IMR-90 (cell line): ENCODE results near the gene MMAB. TPM values are rescaled to one million over a fixed set of nuclear protein-coding genes. Genes with fewer than 3 reads are reported as not detected.

Source experiments
- ATAC-seq: fragments of 200-7000 bp; cut with Tn5 transposase; 2 replicates; pipeline ENCODE4 v1.9.1; 2020; ENCODE audit warnings: low read depth, mild to moderate bottlenecking, moderate library complexity
- BruUV-seq: library from RNA; stranded (reverse); fragments of 400-500 nt; replicated peaks from 2 replicates; lab custom pipeline; 2021; lab: Mats Ljungman, UMichigan
- CTCF ChIA-PET: fragments of 300-600 bp; formaldehyde crosslinking; extraction: SDS; loops from one replicate; lab custom pipeline; 2021; ENCODE audit warnings: antibody characterized with exemption; lab: Yijun Ruan, JAX
- POLR2A ChIA-PET: fragments of 300-600 bp; sonication (Branson Sonifier 250); formaldehyde crosslinking; loops from one replicate; lab custom pipeline; 2022; ENCODE audit warnings: antibody characterized with exemption; ENCODE audit not compliant: unreplicated experiment; lab: Charles Lee
- DNase-seq: peaks from one replicate; pipeline ENCODE4 v3.0.0; 2013
- H2AFZ ChIP-seq: replicated peaks from 2 replicates; pipeline ENCODE3; 2013; ENCODE audit warnings: low read length, mild to moderate bottlenecking; ENCODE audit not compliant: poor library complexity
- H2AK5ac ChIP-seq: 2 replicates; pipeline ENCODE4 v1.6.1; 2013; ENCODE audit warnings: low read depth, low read length, inconsistent platforms
- H2AK9ac ChIP-seq: replicated peaks from 2 replicates; pipeline ENCODE3; 2013; ENCODE audit warnings: mild to moderate bottlenecking, low read depth, low read length, moderate library complexity; ENCODE audit not compliant: poor library complexity
- H2BK120ac ChIP-seq: 2 replicates; pipeline ENCODE4 v1.6.1; 2013; ENCODE audit warnings: low read depth, low read length, inconsistent platforms
- H2BK15ac ChIP-seq: 3 replicates; pipeline ENCODE4 v1.6.1; 2013; ENCODE audit warnings: low read depth, low read length, inconsistent platforms
- H2BK20ac ChIP-seq: 2 replicates; pipeline ENCODE4 v1.6.1; 2013; ENCODE audit warnings: low read depth, mild to moderate bottlenecking, inconsistent platforms, low read length, moderate library complexity
- H2BK5ac ChIP-seq: 2 replicates; pipeline ENCODE4 v1.6.1; 2013; ENCODE audit warnings: mild to moderate bottlenecking, low read depth, low read length, inconsistent platforms; ENCODE audit not compliant: poor library complexity, severe bottlenecking
- H3K14ac ChIP-seq: replicated peaks from 2 replicates; pipeline ENCODE4 v1.6.1; 2013; ENCODE audit warnings: low read depth, low read length, inconsistent platforms
- H3K18ac ChIP-seq: 2 replicates; pipeline ENCODE4 v1.6.1; 2013; ENCODE audit warnings: low read depth, low read length, control low read depth
- H3K23ac ChIP-seq: 2 replicates; pipeline ENCODE4 v1.6.1; 2013; ENCODE audit warnings: low read depth, low read length, inconsistent platforms
- H3K27ac ChIP-seq: 2 replicates; pipeline ENCODE4 v1.5.1; 2013; ENCODE audit warnings: mild to moderate bottlenecking, control low read depth, low read length; ENCODE audit not compliant: insufficient read depth
- H3K27me3 ChIP-seq: 2 replicates; pipeline ENCODE4 v1.6.1; 2013; ENCODE audit warnings: low read length; ENCODE audit not compliant: control insufficient read depth, insufficient read depth
- H3K36me3 ChIP-seq: 2 replicates; pipeline ENCODE4 v1.6.1; 2013; ENCODE audit warnings: low read length, mixed read lengths; ENCODE audit not compliant: control insufficient read depth, insufficient read depth
- H3K4ac ChIP-seq: 2 replicates; pipeline ENCODE4 v1.6.1; 2013; ENCODE audit warnings: low read depth, low read length, inconsistent platforms
- H3K4me1 ChIP-seq: 2 replicates; pipeline ENCODE4 v1.6.1; 2013; ENCODE audit warnings: low read length, mixed read lengths; ENCODE audit not compliant: control insufficient read depth, insufficient read depth
- H3K4me2 ChIP-seq: 2 replicates; pipeline ENCODE4 v1.6.1; 2013; ENCODE audit warnings: low read depth, mild to moderate bottlenecking, control low read depth, low read length, moderate library complexity
- H3K4me3 ChIP-seq: 2 replicates; pipeline ENCODE4 v1.5.1; 2013; ENCODE audit warnings: low read depth, mild to moderate bottlenecking, control low read depth, low read length, moderate library complexity; ENCODE audit not compliant: insufficient read depth
- H3K56ac ChIP-seq: 2 replicates; pipeline ENCODE4 v1.6.1; 2013; ENCODE audit warnings: low read length, inconsistent platforms; ENCODE audit not compliant: insufficient read depth; ENCODE audit errors: extremely low read depth
- H3K79me1 ChIP-seq, 2 experiments: 2 replicates each; pipeline ENCODE4 v1.6.1; 2013; ENCODE audit warnings: low read length in 2 of 2, inconsistent platforms in 1 of 2, low read depth in 1 of 2
- H3K9ac ChIP-seq: 2 replicates; pipeline ENCODE4 v1.6.1; 2013; ENCODE audit warnings: low read depth, low read length, control low read depth
- H3K9me1 ChIP-seq: 2 replicates; pipeline ENCODE4 v1.6.1; 2013; ENCODE audit warnings: low read length, inconsistent platforms; ENCODE audit not compliant: insufficient read depth
- H3K9me3 ChIP-seq: 2 replicates; pipeline ENCODE4 v1.6.1; 2013; ENCODE audit warnings: low read length; ENCODE audit not compliant: control insufficient read depth, insufficient read depth
- H4K20me1 ChIP-seq: 2 replicates; pipeline ENCODE4 v1.6.1; 2013; ENCODE audit warnings: low read length, inconsistent platforms; ENCODE audit not compliant: insufficient read depth
- H4K5ac ChIP-seq: 2 replicates; pipeline ENCODE4 v1.6.1; 2013; ENCODE audit warnings: mild to moderate bottlenecking, low read depth, low read length, control low read depth
- H4K8ac ChIP-seq, 2 experiments: 2 replicates each; pipeline ENCODE4 v1.6.1; 2013; ENCODE audit warnings: low read depth in 2 of 2, low read length in 2 of 2, control low read depth in 1 of 2, inconsistent platforms in 1 of 2
- H4K91ac ChIP-seq: 2 replicates; pipeline ENCODE4 v1.6.1; 2013; ENCODE audit warnings: low read depth, low read length, inconsistent platforms; ENCODE audit not compliant: insufficient read depth
- BHLHE40 ChIP-seq: fragments of 150-350 bp; IDR thresholded peaks from 2 replicates; pipeline ENCODE4 v1.6.1; 2016; ENCODE audit warnings: mild to moderate bottlenecking, low read depth, low read length
- CEBPB ChIP-seq: IDR thresholded peaks from 2 replicates; pipeline ENCODE4 v1.6.1; 2012; ENCODE audit warnings: low read depth, low read length, improper control_type of control experiment
- CHD1 ChIP-seq: IDR thresholded peaks from 2 replicates; pipeline ENCODE4 v1.6.1; 2012; ENCODE audit warnings: low read depth, low read length, improper control_type of control experiment
- CTCF ChIP-seq: conservative IDR thresholded peaks from 2 replicates; pipeline ENCODE4 v1.5.1; 2012; ENCODE audit warnings: mild to moderate bottlenecking, low read depth, low read length, improper control_type of control experiment
- FOS ChIP-seq: fragments of 150-350 bp; IDR thresholded peaks from 2 replicates; pipeline ENCODE4 v1.6.1; 2016; ENCODE audit warnings: low read depth, low read length
- MAFK ChIP-seq: IDR thresholded peaks from 2 replicates; pipeline ENCODE4 v1.6.1; 2012; ENCODE audit warnings: low read depth, low read length, improper control_type of control experiment
- MAZ ChIP-seq: IDR thresholded peaks from 2 replicates; pipeline ENCODE4 v1.6.1; 2012; ENCODE audit warnings: low read depth, mild to moderate bottlenecking, low read length, improper control_type of control experiment, moderate library complexity, borderline replicate concordance
- NFE2L2 ChIP-seq: fragments of 150-350 bp; IDR thresholded peaks from 2 replicates; pipeline ENCODE4 v1.6.1; 2016; ENCODE audit warnings: low read depth, mild to moderate bottlenecking, low read length
- POLR2A ChIP-seq: IDR thresholded peaks from 2 replicates; pipeline ENCODE4 v1.6.1; 2012; ENCODE audit warnings: mild to moderate bottlenecking, low read depth, low read length
- RAD21 ChIP-seq: IDR thresholded peaks from 2 replicates; pipeline ENCODE4 v1.6.1; 2012; ENCODE audit warnings: low read length, improper control_type of control experiment
- RCOR1 ChIP-seq: IDR thresholded peaks from 2 replicates; pipeline ENCODE4 v1.6.1; 2012; ENCODE audit warnings: mild to moderate bottlenecking, low read length, improper control_type of control experiment; ENCODE audit not compliant: insufficient replicate concordance
- RFX5 ChIP-seq: IDR thresholded peaks from 2 replicates; pipeline ENCODE4 v1.8.0; 2012; ENCODE audit warnings: low read depth, mild to moderate bottlenecking, low read length, moderate library complexity
- SMC3 ChIP-seq: fragments of 150-350 bp; IDR thresholded peaks from 2 replicates; pipeline ENCODE4 v1.6.1; 2016; ENCODE audit warnings: low read depth, mild to moderate bottlenecking, antibody characterized with exemption, low read length, moderate library complexity
- whole genome bisulfite sequencing, 2 experiments: methylation state at CpG; one replicate each; pipeline versions ENCODE4 v1.1.5 to v1.1.7; 2013; ENCODE audit warnings: missing lambda C conversion rate in 2 of 2; ENCODE audit not compliant: insufficient read length in 1 of 2; ENCODE audit errors: extremely low coverage in 2 of 2; 5-methylcytosine and 5-hydroxymethylcytosine counted together
- dilution Hi-C: fragments of 300-500 bp; cut with HindIII; formaldehyde crosslinking; loops from one replicate; pipeline ENCODE4 v1.14.3; 2018; ENCODE audit warnings: low sequenced_read_pairs; ENCODE audit not compliant: unreplicated experiment
- in situ Hi-C: fragments of 300-500 bp; cut with MboI; formaldehyde crosslinking; loops from 3 replicates; pipeline ENCODE4 v1.14.3; 2019; ENCODE audit warnings: low sequenced_read_pairs, inconsistent platforms, mixed read lengths
- intact Hi-C: fragments of 100-400 bp; cut with micrococcal nuclease; formaldehyde crosslinking; loops from 2 replicates; pipeline ENCODE4 v1.10.0; 2022
- polyA plus RNA-seq, 3 experiments: library from polyadenylated mRNA; depleted of rRNA; stranded (reverse); fragments of >200 nt; gene quantifications; 2 replicates each; pipeline ENCODE4 v1.2.3, GENCODE V29; 2012; ENCODE audit warnings: low replicate concordance in 1 of 3
- total RNA-seq: library from RNA; depleted of rRNA; stranded (reverse); fragments of >200 nt; gene quantifications from 2 replicates; pipeline ENCODE4 v1.2.3, GENCODE V29; 2012
- TF ChIP-seq, protein P1 (sequence below): fragments of 150-350 bp; IDR thresholded peaks from 2 replicates; pipeline ENCODE4 v1.6.1; 2016; ENCODE audit warnings: low read depth, mild to moderate bottlenecking, low read length, moderate library complexity, borderline replicate concordance
- TF ChIP-seq, protein P2 (sequence below): fragments of 150-350 bp; IDR thresholded peaks from 2 replicates; pipeline ENCODE4 v1.6.1; 2017; ENCODE audit warnings: mild to moderate bottlenecking, antibody characterized with exemption, low read length, low read depth

MMAB gene
- total and polyA plus RNA-seq, 2 of the 4 experiments (the other 2 are of a cell fraction) = 16.5 to 16.9 TPM

DNA sequence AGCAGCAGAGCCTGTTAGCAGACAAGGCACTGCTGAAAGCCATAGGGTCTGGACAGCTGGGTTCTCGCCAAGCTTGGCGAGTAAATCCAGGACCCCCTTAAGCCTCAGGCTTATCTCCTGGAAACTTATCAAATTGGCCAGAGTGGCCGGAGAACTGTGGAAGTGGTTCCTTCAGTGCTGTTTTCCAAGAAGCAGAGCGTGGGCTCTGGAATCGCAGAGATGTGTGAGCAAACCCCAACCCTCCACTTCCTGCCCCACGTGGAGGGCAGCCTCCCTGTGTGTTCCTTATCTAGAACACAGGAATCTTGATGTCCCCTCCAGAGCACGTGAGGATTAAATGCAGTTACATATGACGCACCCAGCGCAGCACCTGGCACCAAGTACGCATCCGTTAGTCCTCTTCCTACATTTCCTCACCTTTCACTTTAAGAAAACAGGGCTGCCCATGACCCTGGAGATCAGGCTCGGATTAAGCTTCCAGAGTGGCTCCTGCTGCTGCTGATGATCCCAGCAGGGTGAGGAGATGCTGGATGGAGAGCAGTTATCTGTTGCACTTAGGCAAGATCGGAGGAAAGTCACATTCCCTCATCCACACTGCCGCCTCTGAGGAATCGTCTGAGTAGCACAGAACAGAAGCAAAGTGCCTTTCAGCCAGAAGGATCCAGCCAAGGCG lies 35.0 kb downstream of the MMAB start:
- no peak overlapping the region for H3K4me2 ChIP-seq
- H3K9me1 ChIP-seq = peaks cover 8% of the 10 kb centered on the region
- peak overlapping the region; percentile 66; the same call in 1 of the 2 replicates for H2BK120ac ChIP-seq
- ChIA-PET CTCF (no interaction called here), POLR2A (no interaction called here)
- intact Hi-C loops (no loop called here), dilution Hi-C loops (no loop called here), in situ Hi-C loops (no loop called here)
- peak overlapping the region; percentile 58 for H2AFZ ChIP-seq
- H4K5ac ChIP-seq = no peak overlapping the region
- H2AK5ac ChIP-seq = peak overlapping the region; percentile 83
- H3K4ac ChIP-seq = peak overlapping the region; percentile 63
- no peak for ATAC-seq
- H3K4me3 ChIP-seq = no peak overlapping the region
- WGBS, 2 experiments = no CpG with 5 or more reads among the region's 16 CpGs
- H3K27me3 ChIP-seq = no peaks in the 10 kb centered on the region
- peaks cover 9% of the 10 kb centered on the region for H3K4me1 ChIP-seq
- H3K9ac ChIP-seq = no peak overlapping the region
- peak overlapping the region; percentile 77; the same call in 1 of the 2 replicates for H3K14ac ChIP-seq
- H4K91ac ChIP-seq = peak overlapping the region; percentile 50
- H3K79me1 ChIP-seq = peaks cover 0 to 4% of the 10 kb centered on the region in 2 experiments; a peak in 3 of 4 replicates
- no peaks in the 10 kb centered on the region for H4K20me1 ChIP-seq
- no TSS peak for BruUV-seq
- peaks cover 23% of the 10 kb centered on the region for H3K36me3 ChIP-seq
- H2BK15ac ChIP-seq = peak overlapping the region; percentile 48; the same call in 1 of the 3 replicates
- no peaks in the 10 kb centered on the region for H3K9me3 ChIP-seq
- H3K27ac ChIP-seq = no peak overlapping the region
- H2BK20ac ChIP-seq = peak overlapping the region; percentile 36
- H3K23ac ChIP-seq = 0 out of 2 replicates have a peak overlapping the region, but pooled peaks have one; percentile 15
- no peak overlapping the region for H3K18ac ChIP-seq
- H2BK5ac ChIP-seq = no peak overlapping the region
- no peak overlapping the region for H3K56ac ChIP-seq
- DNase-seq = no peak
- no peak overlapping the region for H2AK9ac ChIP-seq
- H4K8ac ChIP-seq = peak overlapping the region in 1 of 2 experiments; percentile 26; a peak in 1 of 4 replicates
- no peak for TF ChIP-seq BHLHE40
- TF ChIP-seq CHD1 = no peak
- no peak for TF ChIP-seq RCOR1
- TF ChIP-seq, protein P1, sequence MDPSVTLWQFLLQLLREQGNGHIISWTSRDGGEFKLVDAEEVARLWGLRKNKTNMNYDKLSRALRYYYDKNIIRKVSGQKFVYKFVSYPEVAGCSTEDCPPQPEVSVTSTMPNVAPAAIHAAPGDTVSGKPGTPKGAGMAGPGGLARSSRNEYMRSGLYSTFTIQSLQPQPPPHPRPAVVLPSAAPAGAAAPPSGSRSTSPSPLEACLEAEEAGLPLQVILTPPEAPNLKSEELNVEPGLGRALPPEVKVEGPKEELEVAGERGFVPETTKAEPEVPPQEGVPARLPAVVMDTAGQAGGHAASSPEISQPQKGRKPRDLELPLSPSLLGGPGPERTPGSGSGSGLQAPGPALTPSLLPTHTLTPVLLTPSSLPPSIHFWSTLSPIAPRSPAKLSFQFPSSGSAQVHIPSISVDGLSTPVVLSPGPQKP = no peak
- no peak for TF ChIP-seq RAD21
- no peak for TF ChIP-seq MAZ
- TF ChIP-seq SMC3 = no peak
- TF ChIP-seq, protein P2, sequence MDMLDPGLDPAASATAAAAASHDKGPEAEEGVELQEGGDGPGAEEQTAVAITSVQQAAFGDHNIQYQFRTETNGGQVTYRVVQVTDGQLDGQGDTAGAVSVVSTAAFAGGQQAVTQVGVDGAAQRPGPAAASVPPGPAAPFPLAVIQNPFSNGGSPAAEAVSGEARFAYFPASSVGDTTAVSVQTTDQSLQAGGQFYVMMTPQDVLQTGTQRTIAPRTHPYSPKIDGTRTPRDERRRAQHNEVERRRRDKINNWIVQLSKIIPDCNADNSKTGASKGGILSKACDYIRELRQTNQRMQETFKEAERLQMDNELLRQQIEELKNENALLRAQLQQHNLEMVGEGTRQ = no peak
- no peak for TF ChIP-seq FOS
- no peak for TF ChIP-seq MAFK
- TF ChIP-seq NFE2L2 = no peak
- TF ChIP-seq CTCF = no peak
- no peak for TF ChIP-seq RFX5
- no peak for TF ChIP-seq CEBPB
- no peak for TF ChIP-seq POLR2A
